HFF-Myc (cell line): ENCODE results near the gene MYL2.

Experiments
- DNase-seq: peaks from one replicate; pipeline ENCODE4 v3.0.0-alpha.2; 2011; ENCODE audit warnings: low read depth; ENCODE audit errors: extremely low read depth
- H3K4me3 ChIP-seq: replicated peaks from 2 replicates; pipeline ENCODE4 v1.5.1; 2011; ENCODE audit warnings: low read depth, mild to moderate bottlenecking, control low read depth, low read length
- CTCF ChIP-seq: IDR thresholded peaks from 2 replicates; pipeline ENCODE4 v1.5.1; 2012; ENCODE audit warnings: mild to moderate bottlenecking, low read depth, low read length, control low read depth; ENCODE audit errors: missing control alignments

The MYL2 gene

GRCh38 chr12:110948041-110948440, 27.7 kb upstream of the MYL2 start:
- no peak for TF ChIP-seq CTCF
- no peak overlapping the region for H3K4me3 ChIP-seq
- DNase-seq = no peak

- no peak for DNase-seq
- TF ChIP-seq CTCF = no peak
- no peak overlapping the region for H3K4me3 ChIP-seq
Observed at GRCh38 chr12:110943373-110943772, 23.0 kb upstream of the MYL2 start.

GRCh38 chr12:110941391-110941790, 21.0 kb upstream of the MYL2 start:
- TF ChIP-seq CTCF = no peak
- no peak overlapping the region for H3K4me3 ChIP-seq
- no peak for DNase-seq

- H3K4me3 ChIP-seq = no peak overlapping the region
- TF ChIP-seq CTCF = no peak
- DNase-seq = no peak
Observed at GRCh38 chr12:110940933-110941332, 20.6 kb upstream of the MYL2 start.

- no peak overlapping the region for H3K4me3 ChIP-seq
- no peak for DNase-seq
- no peak for TF ChIP-seq CTCF
Observed at GRCh38 chr12:110940296-110940695, 19.9 kb upstream of the MYL2 start.

GRCh38 chr12:110937104-110937641, 16.8 kb upstream of the MYL2 start:
- peak; percentile 96 for TF ChIP-seq CTCF
- H3K4me3 ChIP-seq = no peak overlapping the region
- DNase-seq = peak; percentile 12
